ENCODE measurements around the gene NCOR1.
"Not testable (repeated sequence)": the region's sequence is repeated elsewhere in the genome, so short reads cannot be mapped to it uniquely, and the experiment has no call there.

Gene NCOR1

GRCh38 chr17:16148596-16148995 lies 66.7 kb downstream of the NCOR1 start:
- TF ChIP-seq CTCF (IDR thresholded peaks at IDR 0.05; ENCODE audit: low read depth, low read length), result no peak
- no peak for DNase-seq (ENCODE audit: low read depth in 2 of 2)
- no peak overlapping the region for H3K4me3 ChIP-seq (replicated peaks in 1 of 2; ENCODE audit: low read depth in 2 of 2, low read length in 2 of 2)

DNA sequence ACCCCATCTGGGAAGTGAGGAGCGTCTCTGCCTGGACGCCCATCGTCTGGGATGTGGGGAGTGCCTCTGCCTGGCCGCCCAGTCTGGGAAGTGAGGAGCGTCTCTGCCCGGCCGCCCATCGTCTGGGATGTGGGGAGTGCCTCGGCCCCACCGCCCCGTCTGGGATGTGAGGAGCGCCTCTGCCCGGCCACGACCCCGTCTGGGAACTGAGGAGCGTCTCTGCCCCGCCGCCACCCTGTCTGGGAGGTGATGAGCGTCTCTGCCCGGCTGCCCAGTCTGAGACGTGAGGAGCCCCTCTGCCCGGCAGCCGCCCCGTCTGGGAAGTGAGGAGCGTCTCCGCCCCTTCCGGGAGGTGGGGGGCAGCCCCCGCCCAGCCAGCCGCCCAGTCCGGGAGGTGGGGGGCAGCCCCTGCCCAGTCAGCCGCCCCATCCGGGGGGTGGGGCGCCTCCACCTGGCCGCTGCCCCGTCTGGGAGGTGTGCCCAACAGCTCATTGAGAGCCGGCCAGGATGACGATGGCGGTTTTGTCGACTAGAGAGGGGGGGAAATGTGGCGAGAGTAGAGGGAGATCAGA lies 69.9 kb downstream of the NCOR1 start:
- not testable (repeated sequence) for DNase-seq (ENCODE audit: low read depth in 2 of 2); H3K4me3 ChIP-seq (replicated peaks in 1 of 2; ENCODE audit: low read depth in 2 of 2, low read length in 2 of 2)

DNA sequence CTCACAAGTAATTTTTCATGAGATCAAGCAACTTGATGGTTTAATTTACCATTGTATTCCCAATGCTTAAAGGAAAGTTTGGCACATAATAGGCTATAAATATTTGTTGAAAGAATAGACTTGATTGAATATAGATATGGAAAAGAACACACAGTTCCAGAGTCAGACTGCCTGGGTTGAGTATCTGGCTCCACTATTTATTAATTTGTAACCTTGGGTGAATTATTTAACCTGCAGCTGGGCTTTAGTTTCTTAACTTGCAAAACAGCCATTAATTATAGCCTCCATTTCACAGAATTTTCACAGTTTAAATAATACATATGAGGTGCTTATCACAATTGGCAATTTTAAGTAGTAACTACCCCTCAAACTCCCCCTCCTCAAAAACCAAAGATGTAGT lies 73.6 kb downstream of the NCOR1 start:
- no peak for DNase-seq (ENCODE audit: low read depth in 2 of 2)
- H3K4me3 ChIP-seq (replicated peaks in 1 of 2; ENCODE audit: low read depth in 2 of 2, low read length in 2 of 2), result no peak overlapping the region
- TF ChIP-seq CTCF (IDR thresholded peaks at IDR 0.05; ENCODE audit: low read depth, low read length), result no peak

DNA sequence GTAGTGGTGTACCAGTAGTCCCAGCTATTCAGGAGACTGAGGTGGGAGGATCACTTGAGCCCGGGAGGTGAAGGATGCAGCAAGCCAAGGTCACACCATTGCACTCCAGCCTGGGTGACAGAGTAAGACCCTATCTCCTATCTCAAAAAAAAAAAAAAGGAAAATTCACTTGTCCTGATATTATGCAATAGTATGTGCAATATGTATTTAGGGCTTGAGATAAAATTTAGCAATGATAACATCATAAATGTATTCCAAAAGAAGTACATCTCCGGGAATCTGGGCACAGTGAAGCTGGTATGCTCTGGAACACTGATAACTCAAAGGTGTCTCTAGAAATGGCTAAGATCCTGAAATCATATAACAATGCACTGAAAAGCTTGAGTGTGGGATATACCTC lies 74.5 kb downstream of the NCOR1 start:
- H3K4me3 ChIP-seq (replicated peaks in 1 of 2; ENCODE audit: low read depth in 2 of 2, low read length in 2 of 2), result no peak overlapping the region
- TF ChIP-seq CTCF (IDR thresholded peaks at IDR 0.05; ENCODE audit: low read depth, low read length), result no peak
- DNase-seq (ENCODE audit: low read depth in 2 of 2), result no peak

DNA sequence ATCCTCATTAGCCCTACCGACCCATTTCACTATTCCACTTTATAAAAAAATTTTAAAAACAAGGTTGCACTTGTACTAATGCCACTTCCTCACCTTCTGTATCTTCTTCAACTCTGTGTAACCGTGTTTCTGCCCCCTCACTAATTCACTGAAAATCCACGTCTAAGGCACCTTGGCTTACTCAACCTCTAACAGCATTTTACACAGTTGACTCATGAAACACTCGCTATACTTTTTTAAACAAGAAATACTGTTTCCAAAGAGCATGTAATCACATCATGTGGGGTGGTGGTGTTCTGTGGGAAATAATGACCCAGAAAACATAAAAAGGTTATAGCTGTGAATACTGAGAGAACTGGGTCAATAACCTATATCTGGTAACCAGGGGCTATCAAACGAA lies 79.9 kb downstream of the NCOR1 start:
- DNase-seq (ENCODE audit: low read depth in 2 of 2), result no peak
- no peak for TF ChIP-seq CTCF (IDR thresholded peaks at IDR 0.05; ENCODE audit: low read depth, low read length)
- no peak overlapping the region for H3K4me3 ChIP-seq (replicated peaks in 1 of 2; ENCODE audit: low read depth in 2 of 2, low read length in 2 of 2)

DNA sequence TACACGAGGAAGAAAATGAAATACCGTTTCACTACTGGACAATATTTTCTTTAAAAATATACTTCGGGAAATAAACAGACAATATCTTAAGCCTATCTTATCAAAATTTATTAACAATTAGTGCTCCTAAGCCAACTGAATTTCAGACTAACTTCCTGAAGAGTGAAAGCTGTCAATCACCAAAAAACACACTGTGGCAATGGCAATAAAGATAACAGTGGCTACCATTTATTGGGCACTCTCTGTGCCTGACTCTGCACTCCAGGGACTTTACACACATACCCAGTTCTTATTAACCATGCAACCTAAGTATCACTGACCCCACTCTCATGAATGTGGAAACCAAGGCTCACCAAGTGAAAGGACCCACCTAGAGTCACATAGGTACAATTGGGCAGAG lies 83.7 kb downstream of the NCOR1 start:
- no peak for TF ChIP-seq CTCF (IDR thresholded peaks at IDR 0.05; ENCODE audit: low read depth, low read length)

DNA sequence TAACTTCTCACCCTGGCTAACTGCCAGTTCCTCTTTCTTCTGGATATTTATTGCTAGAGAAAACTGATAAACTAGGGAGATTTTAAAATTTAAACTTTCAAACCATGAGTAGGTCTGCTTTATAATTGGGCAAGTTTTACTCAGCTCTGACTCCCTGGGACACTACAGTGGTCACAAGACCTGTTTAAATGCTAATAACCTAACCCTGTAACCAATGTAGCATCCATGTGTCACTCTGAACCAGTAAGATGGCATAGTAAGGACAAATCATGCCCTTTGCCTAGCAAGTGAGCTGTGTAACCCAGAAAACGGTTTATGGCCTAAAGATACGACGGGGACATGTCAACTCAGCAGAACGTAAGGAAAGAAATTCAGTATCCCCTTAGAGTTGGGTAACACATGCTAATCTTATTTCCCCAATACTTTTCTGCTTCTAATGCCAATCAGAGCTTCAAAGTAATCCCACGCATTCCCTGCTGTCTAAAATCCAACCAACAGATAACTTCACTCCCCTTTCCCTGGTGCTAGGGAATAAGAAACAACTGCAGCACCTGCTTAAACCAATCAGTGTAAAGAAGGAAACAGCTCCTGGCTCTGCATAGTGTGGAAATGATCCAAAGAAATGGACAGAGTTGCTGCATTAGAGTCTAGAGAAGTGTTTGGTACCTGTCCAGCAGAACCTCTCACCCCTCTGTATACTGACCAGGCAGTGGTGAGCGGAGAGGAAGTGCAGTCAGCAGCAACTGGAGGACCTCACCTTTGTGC lies 85.7 kb downstream of the NCOR1 start:
- no peak for DNase-seq (ENCODE audit: low read depth in 2 of 2)
- no peak overlapping the region for H3K4me3 ChIP-seq (replicated peaks in 1 of 2; ENCODE audit: low read depth in 2 of 2, low read length in 2 of 2)
- no peak for TF ChIP-seq CTCF (IDR thresholded peaks at IDR 0.05; ENCODE audit: low read depth, low read length)

More for the DNA sequence above, 83.7 kb downstream of the NCOR1 start:
- DNase-seq (ENCODE audit: low read depth in 2 of 2), result no peak
- no peak overlapping the region for H3K4me3 ChIP-seq (replicated peaks in 1 of 2; ENCODE audit: low read depth in 2 of 2, low read length in 2 of 2)

All from cardiac fibroblast (primary cell).